GM10248 (cell line): Measurements from ENCODE around the gene NAA25.
"Not testable (repeated sequence)": the region's sequence is repeated elsewhere in the genome, so short reads cannot be mapped to it uniquely, and the experiment has no call there.

Experiments used
- CTCF ChIA-PET: fragments of 300-600 bp; sonication (Branson Sonifier 250); formaldehyde crosslinking; extraction: SDS; loops from one replicate; lab custom pipeline; 2021; ENCODE audit warnings: antibody characterized with exemption; lab: Yijun Ruan, JAX
- POLR2A ChIA-PET: fragments of 350-650 bp; sonication (Branson Sonifier 250); formaldehyde crosslinking; extraction: SDS; loops from one replicate; lab custom pipeline; 2020; ENCODE audit warnings: antibody characterized with exemption; lab: Yijun Ruan, JAX
- DNase-seq: peaks from one replicate; pipeline ENCODE4 v3.0.0; 2012; ENCODE audit errors: extremely low spot score
- CTCF ChIP-seq: IDR thresholded peaks from 2 replicates; pipeline ENCODE4 v1.5.1; 2012; ENCODE audit warnings: mild to moderate bottlenecking, low read depth; ENCODE audit errors: extremely low read depth, missing control alignments, control extremely low read depth

Gene NAA25

GRCh38 chr12:111997300-111997699 is 111.3 kb downstream of the NAA25 start:
- TF ChIP-seq CTCF: no peak
- ChIA-PET CTCF (interaction anchor here (1.6 kb wide), 2 partner anchors 10 to 15 kb away, joined by 4 to 7 read pairs; partner anchors contain the start of genes ERP29 and TMEM116), POLR2A (interaction anchor here (0.5 kb wide), 1 partner anchor 77 kb away, joined by 5 read pairs; no protein-coding TSS in a partner anchor)
- DNase-seq: no peak

- ChIA-PET CTCF (interaction anchor here (1.2 kb wide), 1 partner anchor 415 kb away, joined by 3 read pairs; no protein-coding TSS in a partner anchor), POLR2A (no interaction called here)
- no peak for TF ChIP-seq CTCF
- DNase-seq: no peak
Observed at GRCh38 chr12:111995782-111996480, 112.7 kb downstream of the NAA25 start.

- DNase-seq, POLR2A ChIA-PET, CTCF ChIA-PET: not testable (repeated sequence)
Observed at GRCh38 chr12:111994211-111995111, 114.1 kb downstream of the NAA25 start.

- ChIA-PET POLR2A (no interaction called here), CTCF (interaction anchor here (2.0 kb wide), 1 partner anchor 11 kb away, joined by 5 read pairs; no protein-coding TSS in a partner anchor)
- TF ChIP-seq CTCF: no peak
- no peak for DNase-seq
Observed at GRCh38 chr12:111993292-111994150, 115.1 kb downstream of the NAA25 start.

GRCh38 chr12:111992464-111992863 is 116.1 kb downstream of the NAA25 start:
- ChIA-PET POLR2A (no interaction called here), CTCF (interaction anchor here (2.0 kb wide), 1 partner anchor 10 kb away, joined by 5 read pairs; no protein-coding TSS in a partner anchor)
- no peak for TF ChIP-seq CTCF
- DNase-seq: no peak

GRCh38 chr12:111991946-111992345 is 116.6 kb downstream of the NAA25 start:
- no peak for TF ChIP-seq CTCF
- CTCF ChIA-PET: interaction anchor here (2.0 kb wide), 1 partner anchor 9 kb away, joined by 5 read pairs; no protein-coding TSS in a partner anchor
- no peak for DNase-seq
- POLR2A ChIA-PET: no interaction called here
